Activated CD4-positive, alpha-beta T cell treated with anti-CD3 and anti-CD28 coated beads for 36 hours (primary cell): ENCODE data around the gene SLC39A11. TPM values are rescaled to one million over a fixed set of nuclear protein-coding genes. Genes with fewer than 3 reads are reported as not detected.
"Not testable (repeated sequence)": the region's sequence is repeated elsewhere in the genome, so short reads cannot be mapped to it uniquely, and the experiment has no call there.

Source experiments
- ATAC-seq: fragments of 200-7000 bp; cut with Tn5 transposase; one replicate; pipeline ENCODE4 v1.10.0; 2021; ENCODE audit warnings: mild to moderate bottlenecking, moderate library complexity
- CTCF ChIA-PET: fragments of 350-600 bp; sonication (Branson Sonifier 250); formaldehyde crosslinking; loops from one replicate; lab custom pipeline; 2021; ENCODE audit warnings: antibody characterized with exemption; lab: Charles Lee
- POLR2A ChIA-PET: fragments of 350-600 bp; sonication (Branson Sonifier 250); formaldehyde crosslinking; loops from one replicate; lab custom pipeline; 2021; ENCODE audit warnings: antibody characterized with exemption, inconsistent platforms; lab: Charles Lee
- DNase-seq: peaks from one replicate; pipeline ENCODE4 v3.0.0-alpha.2; 2020
- H3K27ac Mint-ChIP-seq: one replicate; pipeline ENCODE4 v1.8.0; 2021; ENCODE audit warnings: mixed read lengths
- H3K27me3 Mint-ChIP-seq: one replicate; pipeline ENCODE4 v1.8.0; 2021; ENCODE audit warnings: mixed read lengths
- H3K36me3 Mint-ChIP-seq: one replicate; pipeline ENCODE4 v1.8.0; 2021; ENCODE audit warnings: low read depth, mixed read lengths
- H3K4me1 Mint-ChIP-seq: one replicate; pipeline ENCODE4 v1.8.0; 2021; ENCODE audit warnings: mixed read lengths
- H3K4me3 Mint-ChIP-seq: one replicate; pipeline ENCODE4 v1.8.0; 2021; ENCODE audit warnings: mild to moderate bottlenecking, moderate library complexity, mixed read lengths
- H3K9me3 Mint-ChIP-seq: one replicate; pipeline ENCODE4 v1.8.0; 2021; ENCODE audit warnings: low read depth, mixed read lengths
- intact Hi-C, 2 experiments: fragments of 100-400 bp; cut with DNase I in 1 of 2; cut with micrococcal nuclease in 1 of 2; formaldehyde crosslinking; loops; one replicate each; pipeline versions ENCODE4 v1.14.2 to v1.15.1; 2022 to 2024; cut with DNase I, micrococcal nuclease
- total RNA-seq, 2 experiments: library from RNA; stranded (reverse); gene quantifications; one replicate each; pipeline ENCODE4 v1.2.3, GENCODE V29; 2021

The SLC39A11 gene
- total RNA-seq, 2 experiments from 2014 or later, result 12.5 to 17.2 TPM

DNA sequence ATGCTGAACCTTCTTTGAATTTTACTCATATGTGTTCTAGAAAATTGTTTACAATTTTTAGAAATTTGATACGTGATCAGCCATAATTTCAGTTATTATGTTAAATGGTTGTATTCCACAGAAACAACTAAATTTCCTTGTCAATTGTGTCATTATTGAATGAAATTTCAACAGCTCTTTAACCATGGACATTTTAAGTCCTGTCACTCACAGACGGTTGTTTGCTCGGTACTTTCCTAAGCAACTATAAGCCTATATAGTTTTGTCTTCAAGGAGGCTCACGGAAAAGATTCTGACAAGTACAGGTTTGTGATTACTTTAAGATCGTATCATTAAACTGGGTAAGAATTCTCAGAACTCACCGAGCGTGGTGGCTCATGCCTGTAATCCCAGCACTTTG is 31.8 kb downstream of the SLC39A11 start:
- no peaks in the 10 kb centered on the region for H3K9me3 Mint-ChIP-seq
- H3K36me3 Mint-ChIP-seq, result no peaks in the 10 kb centered on the region
- H3K27ac Mint-ChIP-seq, result no peak overlapping the region
- ATAC-seq (no peak), DNase-seq (no peak)
- CTCF ChIA-PET, result interaction anchor here (0.6 kb wide), 1 partner anchor 31 kb away, joined by 3 read pairs; no protein-coding TSS in a partner anchor
- no peak overlapping the region for H3K4me3 Mint-ChIP-seq
- peaks cover 6% of the 10 kb centered on the region for H3K4me1 Mint-ChIP-seq
- POLR2A ChIA-PET, result interaction anchor here (0.5 to 0.6 kb wide), 2 partner anchors 254 to 562 kb away, joined by 5 to 6 read pairs; no protein-coding TSS in a partner anchor
- H3K27me3 Mint-ChIP-seq, result no peaks in the 10 kb centered on the region
- intact Hi-C loops, result no loop called here

- intact Hi-C loops, H3K36me3 Mint-ChIP-seq, H3K9me3 Mint-ChIP-seq, POLR2A ChIA-PET, ATAC-seq, H3K27me3 Mint-ChIP-seq, H3K4me1 Mint-ChIP-seq, DNase-seq, H3K4me3 Mint-ChIP-seq, H3K27ac Mint-ChIP-seq: not testable (repeated sequence)
- CTCF ChIA-PET, result interaction anchor here (1.0 kb wide), 1 partner anchor 25 kb away, joined by 4 read pairs; no protein-coding TSS in a partner anchor
Observed at GRCh38 chr17:73059713-73060112, 32.8 kb downstream of the SLC39A11 start.

- no peak overlapping the region for H3K4me3 Mint-ChIP-seq
- CTCF ChIA-PET, result interaction anchor here (1.0 kb wide), 1 partner anchor 8 kb away, joined by 3 read pairs; no protein-coding TSS in a partner anchor
- H3K27me3 Mint-ChIP-seq, result no peaks in the 10 kb centered on the region
Observed at GRCh38 chr17:73058022-73058421, 34.5 kb downstream of the SLC39A11 start.

GRCh38 chr17:73057196-73057595 is 35.3 kb downstream of the SLC39A11 start:
- no peak for ATAC-seq
- intact Hi-C loops, result no loop called here
- ChIA-PET CTCF (interaction anchor here (1.0 to 1.3 kb wide), 2 partner anchors 9 to 13 kb away, joined by 3 to 4 read pairs; no protein-coding TSS in a partner anchor), POLR2A (no interaction called here)
- Mint-ChIP-seq H3K36me3 (no peaks in the 10 kb centered on the region), H3K27me3 (no peaks in the 10 kb centered on the region), H3K27ac (no peak overlapping the region), H3K9me3 (no peaks in the 10 kb centered on the region), H3K4me1 (peaks cover 3% of the 10 kb centered on the region), H3K4me3 (no peak overlapping the region)
- DNase-seq, result no peak

More at GRCh38 chr17:73058022-73058421, 34.5 kb downstream of the SLC39A11 start:
- Mint-ChIP-seq H3K27ac (no peak overlapping the region), H3K36me3 (no peaks in the 10 kb centered on the region), H3K4me1 (no peaks in the 10 kb centered on the region), H3K9me3 (no peaks in the 10 kb centered on the region)
- POLR2A ChIA-PET, result no interaction called here
- intact Hi-C loops, result no loop called here
- no peak for ATAC-seq
- DNase-seq, result no peak

GRCh38 chr17:73052923-73053322 is 39.6 kb downstream of the SLC39A11 start:
- H3K4me3 Mint-ChIP-seq, result no peak overlapping the region
- intact Hi-C loops, result no loop called here
- ChIA-PET POLR2A (no interaction called here), CTCF (no interaction called here)
- H3K4me1 Mint-ChIP-seq, result peaks cover 6% of the 10 kb centered on the region
- peaks cover 15% of the 10 kb centered on the region for H3K36me3 Mint-ChIP-seq
- no peak for ATAC-seq
- no peak for DNase-seq
- no peaks in the 10 kb centered on the region for H3K9me3 Mint-ChIP-seq
- H3K27me3 Mint-ChIP-seq, result no peaks in the 10 kb centered on the region
- no peak overlapping the region for H3K27ac Mint-ChIP-seq

DNA sequence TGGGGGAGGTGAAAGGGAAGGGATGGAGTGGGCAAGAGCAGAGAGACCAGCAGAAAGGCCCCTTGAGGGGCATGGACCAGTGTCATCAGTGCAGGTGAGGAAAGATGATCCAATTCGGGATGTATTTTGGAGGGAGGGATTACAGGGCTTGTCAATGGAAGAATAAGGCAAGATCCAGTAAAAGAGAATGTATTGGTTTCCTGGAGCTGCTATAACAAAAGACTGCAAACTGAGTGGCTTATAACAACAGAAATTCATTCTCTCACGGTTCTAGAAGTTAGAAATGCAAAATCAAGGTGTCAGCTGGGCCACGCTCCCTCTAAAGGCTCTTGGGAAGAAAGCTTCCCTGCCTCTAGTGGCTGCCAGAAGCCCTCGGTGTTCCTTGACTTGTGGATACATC is 41.7 kb downstream of the SLC39A11 start:
- POLR2A ChIA-PET, result no interaction called here
- DNase-seq, result no peak
- H3K27ac Mint-ChIP-seq, result no peak overlapping the region

DNA sequence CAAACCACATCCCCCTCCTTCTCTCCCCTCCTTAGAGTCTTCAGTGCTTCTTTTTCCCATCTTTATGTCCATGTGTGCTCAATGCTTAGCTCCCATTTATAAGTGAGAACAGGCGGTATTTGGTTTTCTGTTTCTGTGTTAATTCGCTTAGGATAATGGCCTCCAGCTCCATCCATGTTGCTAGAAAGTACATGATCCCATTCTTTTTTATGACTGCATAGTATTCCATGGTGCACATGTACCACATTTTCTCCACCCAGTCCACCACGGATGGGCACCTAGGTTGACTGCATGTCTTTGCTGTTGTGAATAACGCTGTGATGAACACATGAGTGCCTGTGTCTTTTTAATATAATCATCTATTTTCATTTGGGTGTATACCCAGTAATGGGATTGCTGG is 44.3 kb downstream of the SLC39A11 start:
- ChIA-PET POLR2A (no interaction called here), CTCF (interaction anchor here (1.0 kb wide), 1 partner anchor 7 kb away, joined by 3 read pairs; no protein-coding TSS in a partner anchor)
- intact Hi-C loops, result no loop called here
- H3K27ac Mint-ChIP-seq, result no peak overlapping the region
- DNase-seq (no peak), ATAC-seq (no peak)
- H3K4me3 Mint-ChIP-seq, result no peak overlapping the region
- H3K27me3 Mint-ChIP-seq, result no peaks in the 10 kb centered on the region
- peaks cover 8% of the 10 kb centered on the region for H3K4me1 Mint-ChIP-seq
- H3K9me3 Mint-ChIP-seq, result no peaks in the 10 kb centered on the region
- peaks cover 24% of the 10 kb centered on the region for H3K36me3 Mint-ChIP-seq

More for the DNA sequence above, 41.7 kb downstream of the SLC39A11 start:
- Mint-ChIP-seq H3K27me3 (no peaks in the 10 kb centered on the region), H3K4me3 (no peak overlapping the region), H3K9me3 (no peaks in the 10 kb centered on the region), H3K36me3 (peaks cover 16% of the 10 kb centered on the region), H3K4me1 (peaks cover 6% of the 10 kb centered on the region)
- CTCF ChIA-PET, result interaction anchor here (1.1 kb wide), 1 partner anchor 106 kb away, joined by 4 read pairs; no protein-coding TSS in a partner anchor
- intact Hi-C loops, result no loop called here
- no peak for ATAC-seq

GRCh38 chr17:73045724-73046123 is 46.8 kb downstream of the SLC39A11 start:
- DNase-seq (no peak), ATAC-seq (no peak)
- Mint-ChIP-seq H3K27me3 (no peaks in the 10 kb centered on the region), H3K9me3 (peaks cover 8% of the 10 kb centered on the region), H3K4me3 (no peak overlapping the region), H3K36me3 (peaks cover 37% of the 10 kb centered on the region), H3K27ac (no peak overlapping the region), H3K4me1 (peaks cover 2% of the 10 kb centered on the region)
- CTCF ChIA-PET, result interaction anchor here (0.5 kb wide), 1 partner anchor 118 kb away, joined by 3 read pairs; no protein-coding TSS in a partner anchor
- intact Hi-C loops, result no loop called here
- POLR2A ChIA-PET, result no interaction called here

GRCh38 chr17:73043686-73044581 is 48.6 kb downstream of the SLC39A11 start:
- ATAC-seq, result no peak
- CTCF ChIA-PET, result no interaction called here

DNA sequence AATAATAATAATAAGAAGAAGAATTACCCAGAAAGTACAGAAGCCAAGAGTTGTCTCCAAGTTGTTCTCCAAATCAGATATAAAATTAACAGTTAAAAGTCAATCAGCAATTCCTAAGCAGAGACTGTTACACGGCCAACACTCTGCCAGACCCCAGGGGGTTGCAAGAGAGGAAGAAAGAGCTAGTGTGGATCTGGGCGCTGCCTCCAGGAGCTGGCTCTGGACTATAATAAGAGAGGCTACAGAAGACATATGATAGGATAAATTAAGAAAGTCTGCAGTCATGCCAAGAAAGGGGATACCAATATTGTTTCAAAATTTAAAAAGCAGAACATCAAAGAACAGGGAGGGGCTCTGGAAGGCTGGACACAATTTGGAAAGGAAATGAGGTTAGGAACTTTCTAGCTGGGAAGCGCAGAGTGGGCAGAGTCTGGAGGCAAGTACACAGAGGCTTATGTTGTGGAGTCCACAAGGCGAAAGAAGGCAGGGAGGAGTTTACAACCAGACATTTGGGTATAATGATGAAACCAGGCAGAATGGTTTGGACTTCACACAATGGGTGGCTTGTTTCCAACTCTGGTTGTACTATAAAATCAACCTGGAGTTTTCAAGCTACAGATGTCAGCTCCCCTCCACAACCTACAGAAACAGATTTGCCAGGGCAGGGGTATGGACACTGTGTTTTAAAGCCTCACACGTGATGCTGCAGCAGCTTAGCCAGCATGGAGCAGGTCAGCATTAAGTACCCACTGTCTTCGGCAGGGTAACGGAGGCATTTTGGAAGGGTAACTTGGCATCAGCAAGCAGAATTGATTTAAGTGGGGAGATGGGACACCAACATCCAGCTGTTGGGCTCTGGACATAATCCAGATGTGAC is 49.4 kb downstream of the SLC39A11 start:
- Mint-ChIP-seq H3K9me3 (peaks cover 8% of the 10 kb centered on the region), H3K36me3 (peaks cover 28% of the 10 kb centered on the region), H3K27me3 (no peaks in the 10 kb centered on the region), H3K27ac (no peak overlapping the region), H3K4me1 (peaks cover 2% of the 10 kb centered on the region), H3K4me3 (no peak overlapping the region)
- CTCF ChIA-PET, result interaction anchor here (0.7 kb wide), 1 partner anchor 10 kb away, joined by 3 read pairs; no protein-coding TSS in a partner anchor
- DNase-seq, result no peak
- POLR2A ChIA-PET, result no interaction called here
- ATAC-seq, result no peak
- intact Hi-C loops, result no loop called here

More at GRCh38 chr17:73043686-73044581, 48.6 kb downstream of the SLC39A11 start:
- POLR2A ChIA-PET, result no interaction called here
- Mint-ChIP-seq H3K36me3 (peaks cover 30% of the 10 kb centered on the region), H3K27me3 (no peaks in the 10 kb centered on the region), H3K4me3 (no peak overlapping the region), H3K9me3 (peaks cover 8% of the 10 kb centered on the region), H3K27ac (no peak overlapping the region), H3K4me1 (peaks cover 2% of the 10 kb centered on the region)
- DNase-seq, result no peak
- intact Hi-C loops, result no loop called here

DNA sequence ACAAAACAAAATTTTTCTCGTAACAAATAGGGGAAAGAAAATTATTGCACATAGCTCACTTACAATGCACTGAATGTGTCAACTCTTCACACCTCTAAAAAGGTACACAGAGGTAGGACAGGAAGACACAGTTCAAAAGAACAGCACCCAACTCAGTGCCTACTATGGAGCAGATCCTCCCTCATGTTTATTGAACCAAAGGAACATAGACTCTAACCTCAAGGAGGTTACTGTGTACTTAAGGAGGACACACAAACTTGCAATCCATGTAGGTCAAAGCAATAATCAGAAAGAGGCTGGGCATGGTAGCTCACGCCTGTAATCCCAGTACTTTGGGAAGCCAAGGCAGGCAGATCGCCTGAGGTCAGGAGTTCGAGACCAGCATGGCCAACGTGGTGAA is 50.3 kb downstream of the SLC39A11 start:
- Mint-ChIP-seq H3K36me3 (peaks cover 28% of the 10 kb centered on the region), H3K4me1 (peaks cover 2% of the 10 kb centered on the region), H3K27me3 (no peaks in the 10 kb centered on the region), H3K4me3 (no peak overlapping the region), H3K9me3 (peaks cover 8% of the 10 kb centered on the region), H3K27ac (no peak overlapping the region)
- intact Hi-C loops, result no loop called here
- DNase-seq (no peak), ATAC-seq (no peak)
- POLR2A ChIA-PET, result no interaction called here
- CTCF ChIA-PET, result no interaction called here
